Measurements from ENCODE around the gene SH3GL2.

Gene SH3GL2

DNA sequence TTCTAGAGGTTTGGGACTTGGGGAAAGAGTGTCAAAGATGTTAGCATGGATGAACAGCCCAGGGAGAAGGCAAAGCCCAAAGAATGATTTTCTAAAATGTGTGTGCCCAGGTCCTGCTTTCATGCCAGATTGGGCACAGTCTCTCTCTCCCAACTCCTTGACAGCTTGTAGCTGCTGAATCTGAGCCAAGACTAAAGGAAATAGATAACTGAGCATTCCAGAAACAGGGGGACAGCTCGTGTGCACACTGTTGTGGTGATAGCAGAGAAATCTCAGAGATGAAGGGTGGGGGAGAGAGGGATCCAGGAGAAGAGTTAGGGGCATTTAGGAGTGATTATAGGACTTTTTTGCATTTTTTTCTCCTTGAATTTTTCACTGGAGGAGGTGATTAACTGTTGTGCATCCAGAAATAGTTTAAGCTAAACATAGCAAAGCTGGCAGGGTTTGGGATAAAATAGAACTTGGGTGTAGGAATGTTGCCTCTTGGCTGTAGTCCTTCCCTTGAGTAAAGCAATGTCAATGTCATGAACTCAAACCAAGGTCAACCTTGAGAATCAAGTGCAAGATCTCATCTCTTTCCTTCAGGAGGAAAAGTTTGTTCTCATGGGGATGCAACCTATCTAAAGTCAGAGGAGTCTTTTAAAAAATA, 245.9 kb downstream of the SH3GL2 start:
- no peak for DNase-seq

DNA sequence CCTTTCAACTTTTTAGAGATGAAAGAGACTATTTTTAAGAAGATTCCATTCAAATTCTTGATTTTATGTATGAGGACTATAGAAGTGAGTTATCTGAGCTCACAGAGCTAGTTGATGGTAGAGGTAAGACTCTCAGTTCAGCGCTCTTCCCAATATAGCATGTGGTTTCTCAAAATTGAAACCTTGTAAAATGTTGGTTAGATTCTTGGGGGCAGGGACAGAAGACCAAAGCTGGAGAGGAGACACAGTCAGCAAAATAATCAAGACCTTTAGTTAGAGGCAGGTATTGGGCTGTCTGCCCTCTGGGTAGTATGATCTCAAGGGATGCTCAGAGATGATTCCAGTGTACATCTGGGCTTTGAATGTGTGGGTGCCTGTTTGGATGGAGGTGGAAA, 246.4 kb downstream of the SH3GL2 start:
- no peak for DNase-seq

DNA sequence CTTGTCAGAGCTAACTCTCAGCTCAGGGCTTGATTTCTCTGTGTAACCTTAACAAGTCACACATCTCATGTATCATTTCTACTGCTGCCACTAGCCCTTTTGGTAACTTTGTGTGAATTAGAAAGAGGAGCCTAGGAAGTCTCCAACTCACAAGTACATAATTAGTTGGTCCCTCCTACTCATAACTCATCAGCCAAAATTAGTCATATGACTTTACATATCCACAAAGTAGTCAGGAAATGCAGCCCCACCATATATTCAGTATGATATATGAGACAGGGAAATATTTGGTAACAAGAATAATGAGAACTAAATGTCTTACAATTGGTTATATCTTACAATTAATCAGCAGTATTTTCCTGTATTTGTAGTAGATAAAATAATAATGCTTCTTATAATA, 250.2 kb downstream of the SH3GL2 start:
- DNase-seq: no peak

DNA sequence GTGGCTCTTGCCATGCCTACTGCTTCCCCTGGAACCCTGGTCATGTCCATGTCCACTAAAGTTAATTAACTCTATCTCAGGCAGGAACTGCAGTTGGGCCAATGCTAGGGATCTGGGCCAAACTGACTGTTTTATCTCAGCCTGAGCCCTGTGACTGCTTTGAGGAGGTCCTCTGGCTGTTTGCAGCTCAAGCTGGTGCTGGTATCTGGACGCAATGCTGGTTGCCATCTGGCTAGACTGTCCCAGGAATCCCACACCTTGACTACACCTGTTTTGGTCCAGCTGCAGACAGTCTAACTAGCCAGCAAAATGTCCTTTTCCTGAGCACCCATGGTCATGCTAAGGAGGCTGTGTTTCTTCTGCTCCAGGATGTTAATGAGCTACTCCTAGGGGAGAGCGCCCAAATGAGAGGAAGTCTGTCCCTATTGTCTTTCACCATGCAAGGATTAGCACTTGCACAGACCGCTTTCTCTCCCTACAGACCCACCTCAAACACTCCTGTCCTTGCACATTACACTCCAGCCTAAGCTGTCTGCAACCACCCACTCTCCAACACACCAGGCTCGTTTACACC, 251.0 kb downstream of the SH3GL2 start:
- DNase-seq: no peak

- no peak for DNase-seq
Observed at GRCh38 chr9:17832812-17833211, 253.9 kb downstream of the SH3GL2 start.

DNA sequence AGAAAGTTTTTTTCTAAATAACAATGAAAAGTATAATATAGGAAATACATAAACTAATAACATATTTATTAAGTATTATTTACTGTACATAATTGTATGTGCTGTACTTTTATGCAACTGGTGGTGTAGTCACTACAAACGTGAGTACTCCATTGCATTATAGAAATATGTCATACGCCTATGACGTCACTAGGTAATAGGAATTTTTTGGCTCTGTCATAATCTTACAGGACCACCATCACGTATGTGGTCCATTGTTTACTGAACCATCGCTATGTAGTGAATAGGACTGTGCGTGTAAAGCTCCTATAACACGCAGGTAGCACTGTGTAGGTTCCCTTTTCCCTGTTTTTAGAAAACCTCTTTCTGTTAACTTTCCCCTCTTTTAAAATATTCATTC, 255.0 kb downstream of the SH3GL2 start:
- DNase-seq: no peak

GRCh38 chr9:17837965-17838364, 259.1 kb downstream of the SH3GL2 start:
- no peak for DNase-seq

DNA sequence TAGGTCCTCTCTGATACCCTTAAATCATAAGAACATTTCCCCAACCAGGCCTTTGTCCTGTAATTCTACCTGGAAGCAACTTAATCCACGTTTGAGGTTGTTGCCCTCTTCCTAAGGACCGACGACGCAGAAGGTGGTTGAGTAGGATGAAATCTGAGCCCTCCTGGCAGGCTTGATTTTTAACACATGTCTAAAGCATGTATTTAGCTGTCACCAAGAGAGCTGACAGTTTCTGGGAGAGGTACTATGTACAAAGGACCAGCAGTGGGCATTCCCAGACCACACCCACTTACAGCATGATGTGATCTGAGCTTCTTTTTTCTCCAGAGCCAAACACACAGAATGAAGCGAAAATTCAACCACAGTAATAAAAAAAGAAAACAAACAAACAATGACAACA, 260.9 kb downstream of the SH3GL2 start:
- no peak for DNase-seq

DNA sequence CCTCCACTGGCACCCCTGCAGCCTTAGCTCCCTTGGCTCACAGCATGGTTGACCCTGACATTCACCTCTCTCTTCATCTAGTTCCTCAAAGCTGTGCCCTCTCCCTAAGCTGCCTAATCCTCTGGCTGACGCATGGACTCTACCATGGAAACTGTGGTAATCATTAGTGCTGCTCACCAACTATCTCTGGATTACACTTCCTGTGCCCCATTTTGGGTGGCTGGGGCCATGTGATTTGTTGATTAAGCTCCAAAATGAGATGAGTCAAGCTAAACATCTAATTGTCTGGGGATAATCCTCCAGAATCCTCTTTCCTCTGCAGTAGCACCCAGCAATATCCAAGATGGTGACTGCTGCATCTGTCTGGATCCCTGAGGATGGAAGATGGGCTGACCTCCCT, 264.4 kb downstream of the SH3GL2 start:
- DNase-seq: no peak
